ENCODE results near the gene OMG.

Gene OMG

DNA sequence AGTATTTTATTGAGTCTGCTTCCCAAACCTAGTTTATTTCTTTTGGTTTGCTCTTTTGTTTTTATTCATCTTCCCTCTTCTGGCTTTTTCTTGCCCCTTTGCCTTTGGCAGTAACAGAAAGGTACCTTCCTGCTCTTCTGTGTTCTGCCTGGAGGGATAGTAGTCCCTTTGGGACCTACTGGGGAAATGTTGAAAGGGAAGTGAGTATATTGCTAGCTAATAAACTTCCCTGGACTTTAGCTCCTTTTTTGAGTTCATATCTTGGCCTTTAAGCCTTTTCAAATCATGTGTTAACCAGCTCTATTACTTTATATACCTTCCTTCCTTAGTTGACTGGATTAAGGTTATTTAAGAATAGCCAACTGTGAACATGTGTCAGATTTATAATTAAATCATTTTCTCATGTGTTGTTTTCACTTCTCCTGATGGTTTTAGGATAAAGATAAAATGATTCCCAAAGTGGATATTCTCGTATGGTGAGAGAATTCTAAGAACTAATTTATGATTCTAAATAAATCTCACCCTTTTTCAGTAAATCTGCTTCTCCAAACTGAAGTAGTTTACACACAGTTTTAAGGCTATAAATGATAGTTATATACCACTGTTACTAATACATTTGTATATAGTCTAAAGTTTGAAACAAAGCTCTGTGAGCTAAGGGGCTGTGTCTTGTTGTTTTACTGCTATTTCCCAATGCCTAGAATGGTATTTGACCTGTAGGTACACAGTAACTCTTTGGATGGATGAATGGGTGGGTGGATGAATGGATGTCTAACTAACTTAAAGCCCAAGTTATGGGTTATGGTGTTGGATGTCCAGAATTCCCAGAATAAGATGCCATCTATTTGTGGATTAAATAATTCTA lies 45.7 kb downstream of the OMG start:
- no peak for TF ChIP-seq EZH2phosphoT487 (IDR thresholded peaks at IDR 0.05; ENCODE audit: borderline replicate concordance, low read length)
- TF ChIP-seq, protein P1, sequence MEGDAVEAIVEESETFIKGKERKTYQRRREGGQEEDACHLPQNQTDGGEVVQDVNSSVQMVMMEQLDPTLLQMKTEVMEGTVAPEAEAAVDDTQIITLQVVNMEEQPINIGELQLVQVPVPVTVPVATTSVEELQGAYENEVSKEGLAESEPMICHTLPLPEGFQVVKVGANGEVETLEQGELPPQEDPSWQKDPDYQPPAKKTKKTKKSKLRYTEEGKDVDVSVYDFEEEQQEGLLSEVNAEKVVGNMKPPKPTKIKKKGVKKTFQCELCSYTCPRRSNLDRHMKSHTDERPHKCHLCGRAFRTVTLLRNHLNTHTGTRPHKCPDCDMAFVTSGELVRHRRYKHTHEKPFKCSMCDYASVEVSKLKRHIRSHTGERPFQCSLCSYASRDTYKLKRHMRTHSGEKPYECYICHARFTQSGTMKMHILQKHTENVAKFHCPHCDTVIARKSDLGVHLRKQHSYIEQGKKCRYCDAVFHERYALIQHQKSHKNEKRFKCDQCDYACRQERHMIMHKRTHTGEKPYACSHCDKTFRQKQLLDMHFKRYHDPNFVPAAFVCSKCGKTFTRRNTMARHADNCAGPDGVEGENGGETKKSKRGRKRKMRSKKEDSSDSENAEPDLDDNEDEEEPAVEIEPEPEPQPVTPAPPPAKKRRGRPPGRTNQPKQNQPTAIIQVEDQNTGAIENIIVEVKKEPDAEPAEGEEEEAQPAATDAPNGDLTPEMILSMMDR (IDR thresholded peaks at IDR 0.05; ENCODE audit: low read depth, low read length, poor library complexity, severe bottlenecking), result no peak
- Histone ChIP-seq H4K20me1 (ENCODE audit: control insufficient read depth, insufficient read depth, low read depth, low read length) (no peaks in the 10 kb centered on the region), H3K27ac (ENCODE audit: low read depth, low read length) (no peak overlapping the region), H3F3A (ENCODE audit: control insufficient read depth, insufficient read depth) (no peaks in the 10 kb centered on the region), H3K9me2 (replicated peaks; ENCODE audit: control insufficient read depth, low read length) (no peaks in the 10 kb centered on the region), H3K4me2 (ENCODE audit: low read length) (peak overlapping the region; percentile 12; the same call in 1 of the 2 replicates), H3K79me2 (ENCODE audit: control insufficient read depth, low read length) (no peaks in the 10 kb centered on the region), H3K9me3 (ENCODE audit: control insufficient read depth, insufficient read depth, low read length) (no peaks in the 10 kb centered on the region), H3K4me3 (ENCODE audit: low read length) (no peak overlapping the region), H3K4me1 (ENCODE audit: control insufficient read depth, low read length) (peaks cover 27% of the 10 kb centered on the region), H3K27me3 (ENCODE audit: control insufficient read depth, low read length) (no peaks in the 10 kb centered on the region), H3K36me3 (ENCODE audit: control insufficient read depth, low read length) (peaks cover 37% of the 10 kb centered on the region)

DNA sequence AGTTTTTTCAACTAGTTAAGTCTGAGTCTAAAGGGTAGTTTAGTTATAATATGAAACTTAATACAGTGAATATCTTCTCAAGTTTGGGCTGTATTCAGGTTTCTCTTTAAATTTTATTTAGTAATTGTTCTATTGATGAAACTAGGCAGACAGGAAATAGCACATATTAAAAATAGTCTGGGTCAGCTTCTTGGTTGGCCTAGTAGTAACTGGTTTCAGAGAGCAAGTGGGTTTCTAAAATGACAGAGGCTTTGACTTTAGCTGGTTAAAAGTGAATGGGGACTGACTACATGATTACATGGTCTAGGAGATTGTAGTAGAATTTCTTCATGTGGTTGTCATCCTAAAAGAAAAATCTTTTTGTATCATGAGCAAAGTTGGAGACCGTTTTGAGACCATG lies 46.8 kb downstream of the OMG start:
- Histone ChIP-seq H3K27me3 (ENCODE audit: control insufficient read depth, low read length) (no peaks in the 10 kb centered on the region), H3K9me2 (replicated peaks; ENCODE audit: control insufficient read depth, low read length) (no peaks in the 10 kb centered on the region), H3K9me3 (ENCODE audit: control insufficient read depth, insufficient read depth, low read length) (no peaks in the 10 kb centered on the region), H3K4me2 (ENCODE audit: low read length) (peak overlapping the region; percentile 51), H3K4me1 (ENCODE audit: control insufficient read depth, low read length) (peaks cover 24% of the 10 kb centered on the region), H3K27ac (ENCODE audit: low read depth, low read length) (peak overlapping the region; percentile 2; the same call in 1 of the 2 replicates), H3K36me3 (ENCODE audit: control insufficient read depth, low read length) (peaks cover 40% of the 10 kb centered on the region), H4K20me1 (ENCODE audit: control insufficient read depth, insufficient read depth, low read depth, low read length) (no peaks in the 10 kb centered on the region), H3F3A (ENCODE audit: control insufficient read depth, insufficient read depth) (no peaks in the 10 kb centered on the region), H3K79me2 (ENCODE audit: control insufficient read depth, low read length) (no peaks in the 10 kb centered on the region), H3K4me3 (ENCODE audit: low read length) (peak overlapping the region; percentile 31)
- no peak for TF ChIP-seq EZH2phosphoT487 (IDR thresholded peaks at IDR 0.05; ENCODE audit: borderline replicate concordance, low read length)
- TF ChIP-seq, protein P1 (IDR thresholded peaks at IDR 0.05; ENCODE audit: low read depth, low read length, poor library complexity, severe bottlenecking), result no peak

DNA sequence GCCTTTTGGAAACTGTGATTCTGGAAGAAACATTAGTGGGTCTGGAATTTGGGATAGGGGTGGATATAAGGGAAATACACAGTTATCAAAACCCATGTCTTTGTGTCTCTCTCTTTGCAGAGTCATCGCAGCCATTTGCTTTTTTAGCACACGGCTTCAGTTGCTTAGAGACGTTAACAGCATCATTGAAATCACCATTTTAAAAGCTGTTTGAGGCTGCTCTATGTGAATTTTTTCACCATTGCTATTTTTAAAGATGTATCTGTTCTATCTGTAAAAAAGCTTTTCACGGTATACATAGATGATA lies 47.3 kb downstream of the OMG start:
- Histone ChIP-seq H3K36me3 (ENCODE audit: control insufficient read depth, low read length) (peaks cover 42% of the 10 kb centered on the region), H3K79me2 (ENCODE audit: control insufficient read depth, low read length) (no peaks in the 10 kb centered on the region), H3K4me1 (ENCODE audit: control insufficient read depth, low read length) (peaks cover 24% of the 10 kb centered on the region), H3K4me2 (ENCODE audit: low read length) (peak overlapping the region; percentile 51), H3F3A (ENCODE audit: control insufficient read depth, insufficient read depth) (no peaks in the 10 kb centered on the region), H4K20me1 (ENCODE audit: control insufficient read depth, insufficient read depth, low read depth, low read length) (no peaks in the 10 kb centered on the region), H3K27me3 (ENCODE audit: control insufficient read depth, low read length) (no peaks in the 10 kb centered on the region), H3K9me3 (ENCODE audit: control insufficient read depth, insufficient read depth, low read length) (no peaks in the 10 kb centered on the region), H3K27ac (ENCODE audit: low read depth, low read length) (peak overlapping the region; percentile 2; the same call in 1 of the 2 replicates), H3K4me3 (ENCODE audit: low read length) (peak overlapping the region; percentile 31), H3K9me2 (replicated peaks; ENCODE audit: control insufficient read depth, low read length) (no peaks in the 10 kb centered on the region)
- TF ChIP-seq, protein P1 (IDR thresholded peaks at IDR 0.05; ENCODE audit: low read depth, low read length, poor library complexity, severe bottlenecking), result no peak
- no peak for TF ChIP-seq EZH2phosphoT487 (IDR thresholded peaks at IDR 0.05; ENCODE audit: borderline replicate concordance, low read length)
